DND-41 (cell line): ENCODE data around the gene MSI2.
A peak's percentile ranks its signal among the peaks of the same experiment; 100 is the strongest.

ENCODE experiments used
- ATAC-seq: fragments of 200-7000 bp; cut with Tn5 transposase; 3 replicates; pipeline ENCODE4 v1.9.1; 2021; ENCODE audit warnings: low read depth; ENCODE audit not compliant: insufficient read depth
- DNase-seq: peaks from one replicate; pipeline ENCODE4 v3.0.0-alpha.2; 2020
- H2AFZ ChIP-seq: 2 replicates; pipeline ENCODE4 v1.6.0; 2012; ENCODE audit warnings: low read depth, low read length
- H3K27ac ChIP-seq: 2 replicates; pipeline ENCODE4 v1.5.1; 2012; ENCODE audit warnings: low read length, inconsistent platforms
- H3K27me3 ChIP-seq: fragments of 200-600 bp; sonication (generic); 2 replicates; pipeline ENCODE4 v1.6.0; 2012; ENCODE audit warnings: low read length, mild to moderate bottlenecking, inconsistent platforms; ENCODE audit not compliant: insufficient read depth, poor library complexity
- H3K36me3 ChIP-seq: 2 replicates; pipeline ENCODE4 v1.5.1; 2012; ENCODE audit warnings: low read length, inconsistent platforms; ENCODE audit not compliant: insufficient read depth
- H3K4me1 ChIP-seq: 2 replicates; pipeline ENCODE4 v1.5.1; 2012; ENCODE audit warnings: mild to moderate bottlenecking, low read length; ENCODE audit not compliant: insufficient read depth
- H3K4me2 ChIP-seq: 2 replicates; pipeline ENCODE4 v1.6.0; 2012; ENCODE audit warnings: mild to moderate bottlenecking, moderate library complexity, low read length, inconsistent platforms; ENCODE audit not compliant: insufficient read depth
- H3K4me3 ChIP-seq, 2 experiments: fragments of 200-600 bp in 1 of 2; shearing (Covaris generic) in 1 of 2; 2 replicates each; pipeline ENCODE4 v1.5.1; 2012 to 2016; ENCODE audit warnings: inconsistent platforms in 2 of 2, low read length in 2 of 2, mild to moderate bottlenecking in 2 of 2, low read depth in 1 of 2, moderate library complexity in 1 of 2
- H3K79me2 ChIP-seq: 2 replicates; pipeline ENCODE4 v1.6.0; 2012; ENCODE audit warnings: low read length, inconsistent platforms; ENCODE audit not compliant: insufficient read depth
- H3K9ac ChIP-seq: 2 replicates; pipeline ENCODE4 v1.6.0; 2012; ENCODE audit warnings: low read depth, mild to moderate bottlenecking, inconsistent platforms, low read length, moderate library complexity
- H3K9me3 ChIP-seq: 2 replicates; pipeline ENCODE4 v1.5.1; 2012; ENCODE audit warnings: low read length, moderate library complexity, mild to moderate bottlenecking, inconsistent platforms; ENCODE audit not compliant: insufficient read depth, severe bottlenecking
- H4K20me1 ChIP-seq: 2 replicates; pipeline ENCODE4 v1.6.0; 2012; ENCODE audit warnings: low read length; ENCODE audit not compliant: insufficient read depth
- EZH2 ChIP-seq: IDR thresholded peaks from 3 replicates; pipeline ENCODE4 v1.6.1; 2012; ENCODE audit warnings: borderline replicate concordance, low read depth, mild to moderate bottlenecking, moderate library complexity, low read length, inconsistent platforms; ENCODE audit not compliant: severe bottlenecking
- TF ChIP-seq, protein P1 (sequence below): IDR thresholded peaks from 2 replicates; pipeline ENCODE4 v1.5.1; 2012; ENCODE audit warnings: borderline replicate concordance, low read length, moderate library complexity, mild to moderate bottlenecking; ENCODE audit not compliant: poor library complexity, severe bottlenecking; ENCODE audit errors: extremely low read depth

MSI2 gene

DNA sequence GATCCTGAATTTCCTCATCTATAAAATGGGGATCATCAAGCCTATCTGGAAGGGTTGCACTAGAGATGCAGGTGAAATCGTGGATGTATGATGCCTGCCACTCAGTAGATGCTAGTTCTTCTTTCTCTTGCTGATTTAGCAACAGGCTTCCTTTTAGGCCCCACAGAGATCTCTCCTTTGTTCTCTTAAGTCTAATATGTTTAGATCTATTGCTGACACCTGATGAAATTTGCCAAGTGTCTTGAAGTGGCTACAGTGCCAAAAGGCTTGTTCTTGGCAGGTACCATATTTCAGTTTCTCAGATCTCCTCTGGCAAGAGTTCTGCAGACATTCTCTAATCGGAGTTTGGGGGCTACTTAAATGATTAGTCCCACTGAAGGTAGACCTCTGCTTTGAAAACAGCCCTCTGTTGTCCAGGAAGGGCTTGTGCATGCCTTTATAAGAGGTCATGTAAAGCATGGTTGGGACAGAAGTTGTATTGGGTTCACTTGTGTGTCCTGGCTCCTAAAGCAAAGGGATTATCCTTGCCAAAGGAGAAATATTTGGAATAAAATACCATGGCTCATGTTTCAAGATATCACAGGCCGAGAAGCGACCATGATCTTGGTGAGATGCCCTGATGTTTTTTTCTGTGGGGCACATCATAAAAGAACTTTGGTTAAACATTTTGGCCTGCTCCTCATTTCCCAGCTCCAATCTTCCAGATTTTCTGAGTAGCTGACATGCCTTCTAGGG is 234.0 kb downstream of the MSI2 start:
- H3K79me2 ChIP-seq = peaks cover 98% of the 10 kb centered on the region
- TF ChIP-seq, protein P1, sequence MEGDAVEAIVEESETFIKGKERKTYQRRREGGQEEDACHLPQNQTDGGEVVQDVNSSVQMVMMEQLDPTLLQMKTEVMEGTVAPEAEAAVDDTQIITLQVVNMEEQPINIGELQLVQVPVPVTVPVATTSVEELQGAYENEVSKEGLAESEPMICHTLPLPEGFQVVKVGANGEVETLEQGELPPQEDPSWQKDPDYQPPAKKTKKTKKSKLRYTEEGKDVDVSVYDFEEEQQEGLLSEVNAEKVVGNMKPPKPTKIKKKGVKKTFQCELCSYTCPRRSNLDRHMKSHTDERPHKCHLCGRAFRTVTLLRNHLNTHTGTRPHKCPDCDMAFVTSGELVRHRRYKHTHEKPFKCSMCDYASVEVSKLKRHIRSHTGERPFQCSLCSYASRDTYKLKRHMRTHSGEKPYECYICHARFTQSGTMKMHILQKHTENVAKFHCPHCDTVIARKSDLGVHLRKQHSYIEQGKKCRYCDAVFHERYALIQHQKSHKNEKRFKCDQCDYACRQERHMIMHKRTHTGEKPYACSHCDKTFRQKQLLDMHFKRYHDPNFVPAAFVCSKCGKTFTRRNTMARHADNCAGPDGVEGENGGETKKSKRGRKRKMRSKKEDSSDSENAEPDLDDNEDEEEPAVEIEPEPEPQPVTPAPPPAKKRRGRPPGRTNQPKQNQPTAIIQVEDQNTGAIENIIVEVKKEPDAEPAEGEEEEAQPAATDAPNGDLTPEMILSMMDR = no peak
- TF ChIP-seq EZH2 = no peak
- H2AFZ ChIP-seq = no peak overlapping the region
- DNase-seq (no peak), ATAC-seq (no peak)
- peaks cover 76% of the 10 kb centered on the region for H3K36me3 ChIP-seq
- H3K9me3 ChIP-seq = no peaks in the 10 kb centered on the region
- no peak overlapping the region for H3K9ac ChIP-seq
- no peak overlapping the region for H3K4me3 ChIP-seq
- H3K4me2 ChIP-seq = no peak overlapping the region
- H3K27me3 ChIP-seq = no peaks in the 10 kb centered on the region
- H4K20me1 ChIP-seq = 0 out of 2 replicates have a peak, but pooled peaks cover 3% of the 10 kb centered on the region
- H3K27ac ChIP-seq = peak overlapping the region; percentile 91
- H3K4me1 ChIP-seq = peaks cover 98% of the 10 kb centered on the region

DNA sequence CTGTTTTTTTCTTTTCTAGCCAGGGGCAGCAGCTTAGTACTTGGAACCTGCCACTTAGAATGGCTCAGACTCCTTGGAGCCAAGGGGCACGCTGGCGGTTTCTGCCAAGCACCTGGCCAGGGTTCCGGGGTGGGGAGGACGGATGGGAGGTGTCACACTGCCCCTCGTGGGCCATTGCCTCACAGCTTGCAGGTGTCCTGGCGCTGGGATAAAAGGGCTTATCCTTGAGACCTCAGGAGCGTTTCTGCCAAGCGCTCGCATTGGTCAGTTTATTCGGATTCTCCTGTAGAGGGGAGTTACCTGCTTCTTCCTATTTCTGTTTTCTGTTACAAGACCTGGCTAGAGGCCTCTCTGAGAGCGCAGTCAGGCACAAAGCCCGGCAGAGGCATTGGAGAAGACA is 234.6 kb downstream of the MSI2 start:
- TF ChIP-seq EZH2 = no peak
- TF ChIP-seq, protein P1 = no peak
- H3K36me3 ChIP-seq = peaks cover 71% of the 10 kb centered on the region
- no peak overlapping the region for H3K4me2 ChIP-seq
- H3K27ac ChIP-seq = peak overlapping the region; percentile 91
- H3K79me2 ChIP-seq = peaks cover 98% of the 10 kb centered on the region
- DNase-seq = no peak
- H3K4me1 ChIP-seq = peaks cover 97% of the 10 kb centered on the region
- H4K20me1 ChIP-seq = 0 out of 2 replicates have a peak, but pooled peaks cover 3% of the 10 kb centered on the region
- no peak for ATAC-seq
- H2AFZ ChIP-seq = no peak overlapping the region
- H3K9ac ChIP-seq = peak overlapping the region; percentile 8; the same call in 1 of the 2 replicates
- H3K4me3 ChIP-seq = no peak overlapping the region
- H3K9me3 ChIP-seq = no peaks in the 10 kb centered on the region
- no peaks in the 10 kb centered on the region for H3K27me3 ChIP-seq

DNA sequence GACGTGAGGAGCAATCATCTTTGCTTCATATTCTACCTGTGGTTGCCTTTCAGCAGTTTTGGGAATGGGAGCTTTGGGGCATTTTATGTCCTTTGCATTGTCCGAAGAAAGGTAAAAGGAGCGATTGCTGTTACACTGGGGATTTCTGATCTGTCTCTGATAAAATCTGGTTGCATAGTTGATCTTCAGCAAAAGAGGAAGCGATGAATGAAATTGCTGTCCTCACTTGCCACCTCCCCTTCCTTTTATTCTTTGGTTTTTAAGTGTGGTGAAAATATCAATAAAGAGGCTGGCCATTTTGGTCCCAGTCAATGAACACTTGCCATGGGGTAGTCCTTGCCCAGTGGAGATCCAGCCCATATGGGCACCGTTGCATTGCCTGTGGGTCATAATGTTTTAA is 236.8 kb downstream of the MSI2 start:
- no peaks in the 10 kb centered on the region for H3K9me3 ChIP-seq
- peaks cover 90% of the 10 kb centered on the region for H3K36me3 ChIP-seq
- ATAC-seq (no peak), DNase-seq (no peak)
- H3K27ac ChIP-seq = peak overlapping the region; percentile 91
- no peak overlapping the region for H3K9ac ChIP-seq
- H3K79me2 ChIP-seq = peaks cover 98% of the 10 kb centered on the region
- peaks cover 97% of the 10 kb centered on the region for H3K4me1 ChIP-seq
- no peak overlapping the region for H3K4me3 ChIP-seq
- no peaks in the 10 kb centered on the region for H3K27me3 ChIP-seq
- no peak overlapping the region for H3K4me2 ChIP-seq
- 0 out of 2 replicates have a peak, but pooled peaks cover 3% of the 10 kb centered on the region for H4K20me1 ChIP-seq
- TF ChIP-seq, protein P1 = no peak
- no peak for TF ChIP-seq EZH2
- H2AFZ ChIP-seq = no peak overlapping the region
